Skeletal muscle tissue (tissue), 4 donors: Measurements from ENCODE around the gene RBMS3. TPM values are rescaled to one million over a fixed set of nuclear protein-coding genes. Genes with fewer than 3 reads are reported as not detected.
"Not testable (repeated sequence)": the region's sequence is repeated elsewhere in the genome, so short reads cannot be mapped to it uniquely, and the experiment has no call there.

ENCODE experiments used
- H3K27ac ChIP-seq: one replicate; pipeline ENCODE4 v1.7.0; 2013; ENCODE audit warnings: mild to moderate bottlenecking, low read depth, low read length, inconsistent platforms
- H3K27me3 ChIP-seq, 3 donors: one replicate each; pipeline ENCODE4 v1.7.0; 2013; ENCODE audit warnings: low read length in 3 of 3; ENCODE audit not compliant: control insufficient read depth in 3 of 3, insufficient read depth in 3 of 3
- H3K36me3 ChIP-seq, 3 donors: one replicate each; pipeline ENCODE4 v1.7.0; 2013; ENCODE audit warnings: low read length in 3 of 3; ENCODE audit not compliant: control insufficient read depth in 3 of 3, insufficient read depth in 3 of 3
- H3K4me1 ChIP-seq, 3 donors: one replicate each; pipeline ENCODE4 v1.7.0; 2013; ENCODE audit warnings: low read length in 3 of 3, mild to moderate bottlenecking in 3 of 3; ENCODE audit not compliant: control insufficient read depth in 3 of 3, insufficient read depth in 3 of 3
- H3K4me3 ChIP-seq, 3 donors: one replicate each; pipeline ENCODE4 v1.7.0; 2013; ENCODE audit warnings: low read length in 3 of 3
- H3K9ac ChIP-seq, 3 donors: one replicate each; pipeline ENCODE4 v1.7.0; 2013; ENCODE audit warnings: low read length in 3 of 3, mild to moderate bottlenecking in 3 of 3, moderate library complexity in 2 of 3, low read depth in 1 of 3
- H3K9me3 ChIP-seq, 3 donors: one replicate each; pipeline ENCODE4 v1.7.0; 2013; ENCODE audit warnings: low read length in 3 of 3; ENCODE audit not compliant: control insufficient read depth in 3 of 3
- total RNA-seq: library from RNA; depleted of rRNA; stranded (reverse); fragments of >200 nt; gene quantifications from one replicate; pipeline ENCODE4 v1.2.3, GENCODE V29; 2014
- donor health status: Osteomylitis.

RBMS3 gene
- total RNA-seq, 1 donor from 2014 or later: 79.9 TPM

- Histone ChIP-seq H3K27me3 (no peaks in the 10 kb centered on the region), H3K36me3 (no peaks in the 10 kb centered on the region), H3K9ac (no peak overlapping the region), H3K4me1 (no peaks in the 10 kb centered on the region), H3K4me3 (no peak overlapping the region), H3K9me3 (no peaks in the 10 kb centered on the region), H3K27ac (no peak overlapping the region)
These were observed 743.6 kb downstream of the RBMS3 start for GRCh38 chr3:30024466-30024865.

GRCh38 chr3:30026851-30027250 lies 746.0 kb downstream of the RBMS3 start:
- H3K27ac ChIP-seq: no peak overlapping the region
- no peaks in the 10 kb centered on the region for H3K36me3 ChIP-seq
- no peak overlapping the region for H3K9ac ChIP-seq
- no peaks in the 10 kb centered on the region for H3K27me3 ChIP-seq
- no peaks in the 10 kb centered on the region for H3K4me1 ChIP-seq
- no peak overlapping the region for H3K4me3 ChIP-seq
- H3K9me3 ChIP-seq: no peaks in the 10 kb centered on the region

- no peaks in the 10 kb centered on the region for H3K36me3 ChIP-seq
- no peak overlapping the region for H3K9ac ChIP-seq
- H3K4me3 ChIP-seq: no peak overlapping the region
- H3K4me1 ChIP-seq: no peaks in the 10 kb centered on the region
- H3K27me3 ChIP-seq: no peaks in the 10 kb centered on the region
- no peaks in the 10 kb centered on the region for H3K9me3 ChIP-seq
- H3K27ac ChIP-seq: no peak overlapping the region
These were observed 753.5 kb downstream of the RBMS3 start for GRCh38 chr3:30034246-30034991.

GRCh38 chr3:30035935-30036567 lies 755.2 kb downstream of the RBMS3 start:
- H3K4me1 ChIP-seq: no peaks in the 10 kb centered on the region
- no peaks in the 10 kb centered on the region for H3K9me3 ChIP-seq
- H3K36me3 ChIP-seq: no peaks in the 10 kb centered on the region
- H3K27ac ChIP-seq: no peak overlapping the region
- no peak overlapping the region for H3K9ac ChIP-seq
- no peaks in the 10 kb centered on the region for H3K27me3 ChIP-seq
- H3K4me3 ChIP-seq: no peak overlapping the region

- Histone ChIP-seq H3K9me3 (no peaks in the 10 kb centered on the region), H3K36me3 (no peaks in the 10 kb centered on the region), H3K4me3 (no peak overlapping the region), H3K27ac (no peak overlapping the region), H3K27me3 (no peaks in the 10 kb centered on the region), H3K4me1 (no peaks in the 10 kb centered on the region), H3K9ac (no peak overlapping the region)
These were observed 759.3 kb downstream of the RBMS3 start for GRCh38 chr3:30040126-30040525.

- H3K4me3 ChIP-seq, H3K36me3 ChIP-seq, H3K27me3 ChIP-seq, H3K9ac ChIP-seq, H3K9me3 ChIP-seq, H3K27ac ChIP-seq, H3K4me1 ChIP-seq: not testable (repeated sequence)
These were observed 760.6 kb downstream of the RBMS3 start for GRCh38 chr3:30041481-30041880.

GRCh38 chr3:30042274-30042859 lies 761.5 kb downstream of the RBMS3 start:
- Histone ChIP-seq H3K4me1 (no peaks in the 10 kb centered on the region), H3K9me3 (no peaks in the 10 kb centered on the region), H3K36me3 (no peaks in the 10 kb centered on the region), H3K4me3 (no peak overlapping the region), H3K9ac (peak overlapping the region in 1 of 3 donors; percentile 27), H3K27me3 (no peaks in the 10 kb centered on the region), H3K27ac (no peak overlapping the region)

GRCh38 chr3:30042916-30043555 lies 762.2 kb downstream of the RBMS3 start:
- H3K9ac ChIP-seq: no peak overlapping the region
- H3K36me3 ChIP-seq: no peaks in the 10 kb centered on the region
- H3K9me3 ChIP-seq: no peaks in the 10 kb centered on the region
- H3K4me1 ChIP-seq: no peaks in the 10 kb centered on the region
- H3K27me3 ChIP-seq: no peaks in the 10 kb centered on the region
- H3K27ac ChIP-seq: no peak overlapping the region
- no peak overlapping the region for H3K4me3 ChIP-seq

GRCh38 chr3:30044515-30044914 lies 763.6 kb downstream of the RBMS3 start:
- no peaks in the 10 kb centered on the region for H3K36me3 ChIP-seq
- no peak overlapping the region for H3K9ac ChIP-seq
- H3K4me3 ChIP-seq: no peak overlapping the region
- H3K9me3 ChIP-seq: no peaks in the 10 kb centered on the region
- H3K27ac ChIP-seq: no peak overlapping the region
- no peaks in the 10 kb centered on the region for H3K4me1 ChIP-seq
- H3K27me3 ChIP-seq: no peaks in the 10 kb centered on the region

- no peaks in the 10 kb centered on the region for H3K9me3 ChIP-seq
- no peaks in the 10 kb centered on the region for H3K36me3 ChIP-seq
- no peak overlapping the region for H3K9ac ChIP-seq
- no peak overlapping the region for H3K4me3 ChIP-seq
- no peak overlapping the region for H3K27ac ChIP-seq
- H3K27me3 ChIP-seq: no peaks in the 10 kb centered on the region
- no peaks in the 10 kb centered on the region for H3K4me1 ChIP-seq
These were observed 767.6 kb downstream of the RBMS3 start for GRCh38 chr3:30048431-30048830.
